K562 (cell line): ENCODE data around the gene DNA2. TPM values are rescaled to one million over a fixed set of nuclear protein-coding genes. Genes with fewer than 3 reads are reported as not detected.

ENCODE experiments used
- BRF1 ChIP-seq: IDR thresholded peaks from 3 replicates; pipeline ENCODE4 v1.6.1; 2011; ENCODE audit warnings: borderline replicate concordance, mild to moderate bottlenecking; ENCODE audit not compliant: insufficient read length; ENCODE audit errors: extremely low read depth
- DPF2 ChIP-seq: fragments of 450-650 bp; IDR thresholded peaks from 2 replicates; pipeline ENCODE4 v1.6.1; 2016
- E2F4 ChIP-seq: sonication (generic); formaldehyde crosslinking; IDR thresholded peaks from 2 replicates; pipeline ENCODE4 v1.8.0; 2022; ENCODE audit warnings: mild to moderate bottlenecking, low read depth, missing genetic modification reagents
- ESRRB ChIP-seq: fragments of 250-450 bp; sonication (Bioruptor Pico); IDR thresholded peaks from 2 replicates; pipeline ENCODE4 v1.5.0; 2020; ENCODE audit warnings: mild to moderate bottlenecking, moderate library complexity, borderline replicate concordance
- GABPA ChIP-seq: fragments of 200-800 bp; sonication (Bioruptor generic); conservative IDR thresholded peaks from 2 replicates; pipeline ENCODE4 v1.6.1; 2016; ENCODE audit warnings: low read depth, missing genetic modification characterization, missing compliant biosample characterization
- GMEB1 ChIP-seq: fragments of 250-450 bp; sonication (Bioruptor Pico); IDR thresholded peaks from 2 replicates; pipeline ENCODE4 v1.4.0; 2020; ENCODE audit warnings: mild to moderate bottlenecking
- ILK ChIP-seq: fragments of 450-650 bp; IDR thresholded peaks from 2 replicates; pipeline ENCODE4 v1.6.1; 2016; ENCODE audit warnings: missing genetic modification characterization, low read depth, mild to moderate bottlenecking, missing compliant biosample characterization, moderate library complexity, borderline replicate concordance
- LARP7 ChIP-seq: fragments of 450-650 bp; IDR thresholded peaks from 2 replicates; pipeline ENCODE4 v1.6.1; 2016
- MLLT1 ChIP-seq, 2 experiments: fragments of 450-650 bp; IDR thresholded peaks; 2 replicates each; pipeline ENCODE4 v1.6.1; 2016
- MYC ChIP-seq, 2 experiments: fragments of 250-450 bp in 1 of 2; sonication (Bioruptor Pico) in 1 of 2; IDR thresholded peaks; 2 replicates each; pipeline versions ENCODE4 v1.5.1 to v1.6.1; 2012 to 2021; ENCODE audit warnings: low read depth in 2 of 2, borderline replicate concordance in 1 of 2, improper control_type of control experiment in 1 of 2, low read length in 1 of 2, mild to moderate bottlenecking in 1 of 2, moderate library complexity in 1 of 2
- OTX1 ChIP-seq: fragments of 450-650 bp; formaldehyde crosslinking; IDR thresholded peaks from 2 replicates; pipeline ENCODE4 v1.4.0; 2022; ENCODE audit warnings: mild to moderate bottlenecking
- POLR2AphosphoS5 ChIP-seq: IDR thresholded peaks from 2 replicates; pipeline ENCODE4 v1.6.1; 2011; ENCODE audit warnings: mild to moderate bottlenecking, low read depth, low read length, moderate library complexity; ENCODE audit not compliant: control insufficient read depth, insufficient read depth
- POLR2G ChIP-seq: fragments of 200-400 bp; formaldehyde crosslinking; IDR thresholded peaks from 2 replicates; pipeline ENCODE4 v1.6.1; 2017; ENCODE audit warnings: low read depth, mild to moderate bottlenecking, antibody characterized with exemption, low read length, moderate library complexity
- SNAPC5 ChIP-seq: fragments of 250-450 bp; sonication (Bioruptor Pico); IDR thresholded peaks from 2 replicates; pipeline ENCODE4 v1.8.0; 2021; ENCODE audit warnings: moderate library complexity, mild to moderate bottlenecking, inconsistent platforms
- SP2 ChIP-seq: IDR thresholded peaks from 2 replicates; pipeline ENCODE4 v1.6.1; 2011; ENCODE audit warnings: mild to moderate bottlenecking, low read depth, low read length, moderate library complexity; ENCODE audit not compliant: poor library complexity, severe bottlenecking; ENCODE audit errors: extremely low read depth
- USF2 ChIP-seq: sonication (generic); formaldehyde crosslinking; IDR thresholded peaks from 2 replicates; pipeline ENCODE4 v1.5.0; 2020; ENCODE audit warnings: missing genetic modification reagents
- YBX1 ChIP-seq: fragments of 450-650 bp; IDR thresholded peaks from 2 replicates; pipeline ENCODE4 v1.7.1; 2016; ENCODE audit warnings: mild to moderate bottlenecking
- ZBTB1 ChIP-seq: sonication (generic); formaldehyde crosslinking; IDR thresholded peaks from 2 replicates; pipeline ENCODE4 v1.8.1; 2023; ENCODE audit warnings: missing genetic modification reagents, low read depth, mild to moderate bottlenecking, borderline replicate concordance
- ZBTB17 ChIP-seq: fragments of 450-650 bp; formaldehyde crosslinking; IDR thresholded peaks from 2 replicates; pipeline ENCODE4 v1.4.0; 2020; ENCODE audit warnings: mild to moderate bottlenecking
- ZNF445 ChIP-seq: fragments of 250-450 bp; sonication (Bioruptor Pico); IDR thresholded peaks from 2 replicates; pipeline ENCODE4 v1.4.0; 2020; ENCODE audit warnings: low read depth, mild to moderate bottlenecking, moderate library complexity
- ZNF511 ChIP-seq: sonication (generic); formaldehyde crosslinking; IDR thresholded peaks from 2 replicates; pipeline ENCODE4 v1.8.0; 2022; ENCODE audit warnings: mild to moderate bottlenecking, missing genetic modification reagents
- polyA plus RNA-seq, 8 experiments: library from polyadenylated mRNA; depleted of rRNA in 4 of 8; stranded (reverse) in 5 of 8; unstranded in 3 of 8; fragments of >200 nt; fragmentation: Nextera tagmentation in 2 of 8; fragmentation: Illumina TruSeq in 1 of 8; extraction: Ambion mirVana in 2 of 8; extraction: Trizol in 1 of 8; gene quantifications; 2 replicates each; pipeline versions ENCODE4 v1.2.1 to v1.2.3, GENCODE V29; 2011 to 2014; ENCODE audit warnings: inconsistent platforms in 1 of 8, missing spikeins in 1 of 8
- total RNA-seq, 7 experiments: library from RNA; depleted of rRNA in 6 of 7; stranded (reverse); fragments of >200 nt in 6 of 7; fragmentation: Illumina TruSeq in 2 of 7; extraction: Trizol in 2 of 7; gene quantifications; 2 replicates each; pipeline versions ENCODE4 v1.2.1 to v1.2.3, GENCODE V29; 2011 to 2021; ENCODE audit warnings: low replicate concordance in 1 of 7

The DNA2 gene
- total and polyA plus RNA-seq, 9 of the 15 experiments (the other 6 are each of a cell fraction or from before 2014, with no cell fraction given) = 24.6 to 51.4 (median 40.8) TPM

GRCh38 chr10:68471586-68472408, at the start of gene DNA2 (continued):
- TF ChIP-seq GMEB1 (CRISPR knock-in tag) = peak; percentile 55; the same call in 1 of the 2 replicates
- peak; percentile 76 for TF ChIP-seq ZBTB1 (CRISPR knock-in tag)
- TF ChIP-seq GABPA = no peak
- TF ChIP-seq POLR2AphosphoS5 = peak; percentile 89
- TF ChIP-seq SP2 = no peak
- no peak for TF ChIP-seq OTX1 (CRISPR knock-in tag)
- peak; percentile 86 for TF ChIP-seq ZBTB17 (CRISPR knock-in tag)
- TF ChIP-seq SNAPC5 (CRISPR knock-in tag) = no peak
- peak; percentile 97 for TF ChIP-seq MYC (IDR thresholded peaks at IDR 0.05; ENCODE audit: low read depth, low read length)
- TF ChIP-seq MYC (CRISPR knock-in tag; IDR thresholded peaks at IDR 0.05; ENCODE audit: borderline replicate concordance, low read depth) = peak; percentile 68; the same call in 1 of the 2 replicates
- peak; percentile 61 for TF ChIP-seq USF2
- TF ChIP-seq BRF1 = no peak
- TF ChIP-seq ZNF445 = no peak
- TF ChIP-seq YBX1 = no peak
- no peak for TF ChIP-seq LARP7
- TF ChIP-seq DPF2 = no peak
- peak; percentile 92 for TF ChIP-seq ZNF511
- peak; percentile 91 for TF ChIP-seq POLR2G
- TF ChIP-seq E2F4 (CRISPR knock-in tag) = peak; percentile 99
- TF ChIP-seq ESRRB (CRISPR knock-in tag) = no peak
- no peak for TF ChIP-seq ILK (tag)
- peak in 1 of 2 experiments; percentile 51; a peak in 1 of 4 replicates for TF ChIP-seq MLLT1 (IDR thresholded peaks at IDR 0.05)
